MG63 (cell line): Measurements from ENCODE around the gene ADAMTSL2. TPM values are rescaled to one million over a fixed set of nuclear protein-coding genes. Genes with fewer than 3 reads are reported as not detected.
A peak's percentile ranks its signal among the peaks of the same experiment; 100 is the strongest.

Source experiments
- DNase-seq: peaks from one replicate; pipeline ENCODE4 v3.0.0-alpha.2; 2020
- H3K27me3 ChIP-seq: fragments of 250-450 bp; sonication (Bioruptor Pico); 2 replicates; pipeline ENCODE4 v1.5.1; 2020; ENCODE audit warnings: mild to moderate bottlenecking, moderate library complexity
- H3K36me3 ChIP-seq: fragments of 250-450 bp; sonication (Bioruptor Pico); 2 replicates; pipeline ENCODE4 v1.5.1; 2020; ENCODE audit warnings: mild to moderate bottlenecking, moderate library complexity
- H3K4me3 ChIP-seq: fragments of 250-450 bp; sonication (Bioruptor Pico); 2 replicates; pipeline ENCODE4 v1.5.1; 2020; ENCODE audit warnings: mild to moderate bottlenecking, moderate library complexity
- H3K9me3 ChIP-seq: fragments of 250-450 bp; sonication (Bioruptor Pico); 2 replicates; pipeline ENCODE4 v1.5.1; 2020; ENCODE audit warnings: mild to moderate bottlenecking, moderate library complexity
- total RNA-seq: library from RNA; depleted of rRNA; stranded (reverse); fragments of >200 nt; shearing (Covaris generic); gene quantifications from 2 replicates; pipeline ENCODE4 v1.2.3, GENCODE V29; 2014; ENCODE audit warnings: low replicate concordance

ADAMTSL2 gene
- total RNA-seq, 1 experiment from 2014 or later = 0.72 TPM

DNA sequence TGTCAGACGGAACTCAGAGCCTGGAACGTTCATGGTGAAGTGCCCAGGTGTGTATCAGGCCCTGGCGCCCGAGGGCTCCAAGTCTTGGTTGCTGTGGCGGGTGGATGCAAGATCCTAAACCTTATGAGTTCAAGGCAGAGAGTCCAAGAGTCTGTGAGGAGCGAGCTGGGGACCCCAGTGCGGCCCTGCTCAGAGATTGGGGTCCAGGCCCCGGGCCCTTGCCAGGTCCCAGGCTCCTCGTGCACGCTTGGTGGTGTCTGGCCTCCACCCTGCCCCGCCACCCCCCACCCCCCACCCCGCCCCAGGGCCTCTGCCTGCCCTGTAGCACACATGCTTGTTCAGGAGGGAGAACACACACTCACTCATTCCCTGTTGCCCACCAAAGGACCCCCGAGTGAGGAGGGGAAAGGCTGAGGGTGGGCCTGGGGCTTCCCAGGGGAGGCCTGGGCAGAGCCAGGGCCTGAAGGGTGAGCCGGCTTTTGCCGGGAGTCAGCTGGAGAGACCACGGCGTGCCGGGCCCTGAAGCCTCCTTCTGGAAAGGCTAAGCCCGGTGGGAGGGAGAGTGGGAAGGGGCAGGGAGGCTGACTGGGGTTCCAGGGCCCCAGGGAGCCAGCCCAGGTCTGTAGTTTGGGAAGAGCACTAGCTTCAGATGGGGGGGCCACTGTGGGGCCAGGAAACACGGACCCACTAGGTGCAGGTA, 37.5 kb downstream of the ADAMTSL2 start:
- Histone ChIP-seq H3K9me3 (no peaks in the 10 kb centered on the region), H3K4me3 (no peak overlapping the region), H3K27me3 (no peaks in the 10 kb centered on the region), H3K36me3 (no peaks in the 10 kb centered on the region)
- no peak for DNase-seq

DNA sequence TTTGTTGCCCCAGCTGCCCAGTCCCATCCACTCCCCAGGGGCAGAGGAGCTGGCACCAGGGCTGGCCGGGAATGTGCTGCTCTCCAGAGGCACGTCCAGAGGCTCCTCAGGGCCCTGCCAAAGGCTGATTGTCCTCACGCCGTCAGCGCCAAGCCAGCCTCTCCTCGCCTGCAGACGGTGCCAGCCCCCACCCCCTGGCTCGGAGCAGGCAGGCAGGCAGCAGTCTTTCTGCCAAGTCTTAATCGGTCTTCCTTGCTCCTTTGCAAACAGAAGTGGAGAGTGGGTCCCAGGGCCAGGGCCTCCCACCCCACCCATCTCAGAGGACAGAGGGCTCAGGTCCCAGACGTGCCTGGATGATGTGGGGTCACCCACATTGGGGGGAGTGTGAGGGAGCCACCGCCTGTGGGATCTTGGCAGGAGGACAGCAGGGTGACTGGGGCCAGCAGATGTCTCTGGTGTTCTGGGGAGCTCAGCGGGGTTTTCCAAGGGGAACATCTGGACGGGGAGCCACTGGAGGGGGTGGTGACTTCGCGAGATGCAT, 38.4 kb downstream of the ADAMTSL2 start:
- no peaks in the 10 kb centered on the region for H3K36me3 ChIP-seq
- no peak overlapping the region for H3K4me3 ChIP-seq
- DNase-seq = peak; percentile 98
- H3K27me3 ChIP-seq = no peaks in the 10 kb centered on the region
- no peaks in the 10 kb centered on the region for H3K9me3 ChIP-seq

DNA sequence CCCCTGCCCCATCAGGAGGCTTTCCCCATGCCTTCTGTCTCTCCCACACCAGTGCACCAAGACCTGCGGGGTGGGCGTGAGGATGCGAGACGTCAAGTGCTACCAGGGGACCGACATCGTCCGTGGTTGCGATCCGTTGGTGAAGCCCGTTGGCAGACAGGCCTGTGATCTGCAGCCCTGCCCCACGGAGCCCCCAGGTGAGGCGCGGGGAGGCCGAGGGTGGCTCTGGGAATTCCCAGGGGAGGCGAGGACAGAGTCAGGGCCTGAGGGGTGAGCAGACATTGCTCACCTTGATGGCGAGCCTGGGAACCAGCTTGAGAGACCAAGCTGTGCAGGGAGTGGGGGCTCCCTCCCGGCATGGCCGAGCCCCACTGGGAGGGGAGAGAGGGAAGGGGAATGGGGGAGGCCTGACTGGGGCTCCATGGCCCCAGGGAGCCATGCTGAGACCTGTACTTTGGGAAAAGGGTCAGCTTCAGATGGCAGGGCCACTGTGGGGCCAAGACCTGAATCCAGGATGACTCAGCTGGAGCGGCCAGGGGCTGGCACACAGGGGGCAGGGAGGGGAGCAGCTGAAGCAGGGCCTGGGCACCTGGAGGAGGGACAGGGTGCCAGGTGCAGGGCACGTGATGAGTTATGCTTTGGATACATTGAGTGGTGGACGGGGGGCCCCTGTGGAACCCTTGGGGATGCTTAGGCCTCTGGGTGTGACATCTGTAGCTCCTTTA, 39.4 kb downstream of the ADAMTSL2 start:
- DNase-seq = no peak
- Histone ChIP-seq H3K36me3 (no peaks in the 10 kb centered on the region), H3K27me3 (no peaks in the 10 kb centered on the region), H3K4me3 (no peak overlapping the region), H3K9me3 (no peaks in the 10 kb centered on the region)

DNA sequence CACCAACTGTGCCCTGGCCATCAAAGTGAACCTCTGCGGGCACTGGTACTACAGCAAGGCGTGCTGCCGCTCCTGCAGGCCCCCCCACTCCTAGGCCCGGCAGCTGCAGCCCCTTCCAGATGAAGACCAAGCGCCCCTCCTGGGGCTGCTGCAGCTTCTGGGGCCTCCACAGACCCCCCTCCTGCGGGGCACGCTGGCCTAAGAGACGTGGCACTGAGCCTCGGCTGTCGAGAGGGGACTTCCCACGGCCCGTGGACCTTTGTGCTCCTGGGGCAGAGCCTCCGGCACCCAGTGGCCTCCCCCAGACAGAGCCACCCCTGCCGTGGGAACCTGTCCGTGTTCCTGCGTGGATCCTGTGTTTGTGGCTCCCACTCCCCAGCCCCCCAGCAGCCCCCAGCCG, 40.3 kb downstream of the ADAMTSL2 start:
- H3K27me3 ChIP-seq = no peaks in the 10 kb centered on the region
- no peak overlapping the region for H3K4me3 ChIP-seq
- DNase-seq = no peak
- H3K36me3 ChIP-seq = no peaks in the 10 kb centered on the region
- H3K9me3 ChIP-seq = no peaks in the 10 kb centered on the region

DNA sequence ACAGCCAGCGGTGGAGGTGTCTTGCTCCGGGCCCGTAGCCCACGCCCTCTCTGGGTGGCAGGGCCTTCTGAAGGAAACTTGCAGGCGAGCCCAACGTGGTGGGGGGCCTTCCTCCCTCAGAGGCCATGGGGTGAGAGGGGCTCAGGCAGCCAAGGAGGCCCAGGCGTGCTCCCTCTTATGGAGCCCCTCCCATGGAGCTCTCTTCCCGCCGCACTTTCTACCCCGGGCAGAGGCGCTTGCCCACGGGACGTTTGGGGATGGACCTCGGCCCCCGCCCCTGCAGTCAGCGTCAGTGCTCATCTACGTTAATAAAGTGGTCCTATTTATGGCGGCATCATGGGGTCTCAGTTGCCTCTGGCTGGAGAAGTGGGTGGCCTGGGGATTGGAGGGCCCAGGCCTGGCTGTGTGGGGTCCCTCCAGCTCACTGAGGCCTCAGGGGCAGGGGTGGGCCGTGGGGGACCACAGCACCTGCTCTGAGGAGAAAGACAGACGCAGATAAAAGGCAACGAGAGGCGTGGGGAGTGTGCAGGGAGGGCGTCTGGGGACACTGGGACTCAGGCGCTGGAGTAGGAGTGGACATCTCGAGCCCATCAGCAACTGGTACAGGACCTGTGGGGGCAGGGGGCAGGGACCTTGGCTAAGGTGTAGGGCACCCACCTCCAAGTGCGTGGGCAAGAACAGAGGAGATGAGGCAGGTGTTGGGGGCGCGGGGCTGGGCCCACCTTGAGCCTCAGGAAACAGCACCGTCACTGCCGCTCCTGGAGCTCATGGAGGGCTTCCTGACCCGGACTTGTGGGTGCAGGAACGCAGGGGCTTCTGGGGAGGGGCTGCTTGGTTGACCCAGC, 40.9 kb downstream of the ADAMTSL2 start:
- Histone ChIP-seq H3K9me3 (no peaks in the 10 kb centered on the region), H3K4me3 (no peak overlapping the region), H3K27me3 (no peaks in the 10 kb centered on the region), H3K36me3 (no peaks in the 10 kb centered on the region)
- no peak for DNase-seq

DNA sequence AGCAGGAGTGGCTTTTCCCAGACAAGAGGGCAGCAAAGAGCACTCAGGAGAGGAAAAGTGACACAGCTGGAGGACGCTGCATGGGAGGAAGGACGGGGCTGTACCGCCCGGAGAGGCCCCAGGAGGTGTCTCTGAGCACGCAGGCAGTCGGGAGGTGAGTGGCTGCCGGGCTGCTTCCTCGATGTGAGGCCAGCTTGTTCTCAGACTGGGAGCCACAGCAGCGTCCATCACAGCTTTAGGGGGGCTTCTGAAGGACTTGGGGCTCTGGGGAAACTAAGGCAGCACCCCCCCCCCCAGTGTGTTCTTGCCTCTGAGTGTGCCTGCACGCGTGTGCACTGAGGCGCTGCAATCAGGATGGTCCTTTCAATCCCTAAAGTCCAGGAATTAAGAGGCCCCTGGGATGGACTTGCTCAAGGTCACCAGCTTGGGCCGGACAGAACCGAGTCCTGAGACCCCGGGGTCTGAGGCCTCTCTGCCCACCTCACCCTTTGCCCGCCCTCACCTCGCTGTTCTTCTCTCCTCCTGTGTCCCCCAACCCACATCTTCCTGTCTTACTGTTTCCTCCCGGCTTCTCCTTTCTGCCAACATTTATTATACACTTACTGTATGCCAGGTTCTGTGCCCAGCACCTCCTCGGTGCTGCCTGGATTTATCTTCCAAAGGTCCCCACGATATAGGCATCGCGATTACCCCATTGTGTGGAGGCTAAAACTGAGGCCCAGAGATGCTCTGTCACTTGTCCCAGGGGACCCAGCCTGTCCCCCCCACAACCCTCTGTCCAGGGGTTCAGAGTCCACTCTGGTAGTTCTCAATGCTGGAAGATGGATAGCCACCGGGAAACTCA, 41.7 kb downstream of the ADAMTSL2 start:
- Histone ChIP-seq H3K4me3 (no peak overlapping the region), H3K27me3 (no peaks in the 10 kb centered on the region), H3K36me3 (no peaks in the 10 kb centered on the region), H3K9me3 (no peaks in the 10 kb centered on the region)
- DNase-seq = no peak

DNA sequence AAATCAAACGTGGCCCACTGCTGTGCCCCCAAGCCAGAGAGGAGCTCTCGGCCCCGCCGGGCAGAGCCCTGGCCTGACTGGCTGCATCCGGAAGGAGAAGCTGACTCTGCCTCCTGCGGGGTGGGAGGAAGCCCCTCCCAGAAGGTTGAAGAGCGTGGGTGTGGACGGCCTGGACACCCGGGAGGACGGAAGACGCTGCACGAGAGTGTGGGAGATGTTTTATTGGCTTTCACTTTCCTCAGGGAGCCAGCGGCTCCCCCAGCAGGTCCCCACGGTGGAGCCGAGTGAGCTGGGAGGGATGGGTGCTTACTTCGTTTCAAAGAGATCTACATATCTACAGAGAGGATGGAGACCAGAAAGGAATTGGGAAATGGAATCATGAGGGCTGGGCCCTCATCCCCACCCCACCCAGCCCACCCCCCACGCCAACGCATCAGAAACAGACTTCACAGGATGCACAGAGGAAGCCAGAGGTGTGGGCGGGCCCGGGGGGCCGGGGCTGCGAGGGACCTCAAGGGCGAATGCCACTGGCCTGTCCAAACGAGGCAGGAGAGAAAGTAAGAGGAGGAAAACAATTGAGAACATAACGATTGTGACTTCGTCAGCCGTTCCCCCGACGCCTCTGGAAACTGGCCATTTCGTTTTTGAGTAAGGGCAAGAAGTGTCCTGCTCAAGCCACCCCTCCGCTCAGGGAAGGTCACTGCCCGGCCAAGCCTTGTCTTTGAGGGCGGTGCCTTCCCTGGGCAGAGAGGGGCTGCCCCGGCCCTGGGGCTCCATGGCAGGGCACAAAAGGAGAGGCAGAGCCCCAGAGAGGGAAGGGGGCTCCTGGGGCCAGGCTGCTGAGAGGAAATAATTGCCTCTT, 42.6 kb downstream of the ADAMTSL2 start:
- Histone ChIP-seq H3K27me3 (no peaks in the 10 kb centered on the region), H3K9me3 (no peaks in the 10 kb centered on the region), H3K4me3 (no peak overlapping the region), H3K36me3 (no peaks in the 10 kb centered on the region)
- no peak for DNase-seq

DNA sequence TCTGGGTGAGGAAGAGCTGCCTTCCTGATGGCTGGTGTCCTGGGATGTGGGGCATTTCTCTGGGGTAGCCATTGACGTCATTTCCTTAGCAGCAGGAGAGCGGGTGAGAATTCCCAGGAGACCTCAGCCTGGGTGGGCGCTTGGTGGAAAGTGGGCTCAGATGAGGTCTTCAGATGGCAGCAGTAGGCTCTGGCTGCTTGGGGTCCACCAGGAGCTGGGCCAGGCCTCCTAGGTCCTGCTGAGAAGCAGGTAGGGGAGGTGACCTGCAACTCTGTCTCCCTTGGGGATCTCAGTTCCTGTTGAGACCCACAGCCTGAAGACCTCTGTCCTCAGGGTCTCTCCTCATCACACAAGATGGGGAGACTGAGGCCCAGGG, 43.2 kb downstream of the ADAMTSL2 start:
- Histone ChIP-seq H3K9me3 (no peaks in the 10 kb centered on the region), H3K36me3 (no peaks in the 10 kb centered on the region), H3K4me3 (no peak overlapping the region), H3K27me3 (no peaks in the 10 kb centered on the region)
- DNase-seq = no peak

DNA sequence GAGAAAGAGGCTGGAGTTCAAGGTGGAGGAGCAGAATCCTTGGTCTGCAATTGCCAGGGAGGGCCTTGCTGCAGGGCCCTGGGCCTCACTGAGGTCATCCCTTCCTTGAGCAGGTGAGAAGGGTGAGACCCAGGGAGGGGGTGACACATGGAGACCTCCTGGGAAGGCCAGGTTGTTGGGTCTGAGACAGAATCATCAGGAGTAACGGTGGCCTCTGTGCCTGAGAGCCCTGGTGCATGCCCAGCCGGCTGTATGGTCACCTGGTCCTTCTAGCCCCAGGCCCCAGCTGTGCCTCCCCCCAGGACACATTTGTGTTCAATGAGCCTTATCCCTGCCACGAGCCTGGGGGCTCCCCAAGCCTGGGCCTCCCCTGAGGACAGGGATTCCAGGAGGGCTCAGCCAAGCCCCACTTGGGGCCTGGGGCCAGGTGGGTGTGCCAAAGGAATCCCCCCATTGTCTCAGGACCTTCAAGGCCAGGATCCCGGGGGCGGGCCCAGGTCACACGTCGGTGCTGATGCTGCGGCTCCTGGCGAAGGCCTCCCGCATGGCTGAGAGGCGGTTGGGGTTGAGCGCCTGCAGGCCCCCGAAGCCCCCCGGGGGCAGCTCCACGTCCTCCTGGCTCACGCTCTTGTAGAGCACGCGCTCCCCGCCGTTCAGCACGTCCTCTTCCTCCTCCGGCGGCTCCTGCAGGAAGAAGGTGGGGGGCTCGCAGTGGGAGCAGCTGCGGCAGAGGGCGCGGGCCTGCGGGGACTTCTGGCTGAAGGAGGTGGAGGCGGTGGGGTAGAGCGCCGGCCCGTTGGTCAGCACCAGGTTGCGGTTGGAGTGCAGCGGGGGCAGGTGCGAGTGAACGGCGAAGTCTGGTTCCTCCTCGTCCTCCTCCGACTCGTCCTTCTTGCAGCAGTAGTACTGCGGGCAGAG, 44.3 kb downstream of the ADAMTSL2 start:
- H3K9me3 ChIP-seq = no peaks in the 10 kb centered on the region

DNA sequence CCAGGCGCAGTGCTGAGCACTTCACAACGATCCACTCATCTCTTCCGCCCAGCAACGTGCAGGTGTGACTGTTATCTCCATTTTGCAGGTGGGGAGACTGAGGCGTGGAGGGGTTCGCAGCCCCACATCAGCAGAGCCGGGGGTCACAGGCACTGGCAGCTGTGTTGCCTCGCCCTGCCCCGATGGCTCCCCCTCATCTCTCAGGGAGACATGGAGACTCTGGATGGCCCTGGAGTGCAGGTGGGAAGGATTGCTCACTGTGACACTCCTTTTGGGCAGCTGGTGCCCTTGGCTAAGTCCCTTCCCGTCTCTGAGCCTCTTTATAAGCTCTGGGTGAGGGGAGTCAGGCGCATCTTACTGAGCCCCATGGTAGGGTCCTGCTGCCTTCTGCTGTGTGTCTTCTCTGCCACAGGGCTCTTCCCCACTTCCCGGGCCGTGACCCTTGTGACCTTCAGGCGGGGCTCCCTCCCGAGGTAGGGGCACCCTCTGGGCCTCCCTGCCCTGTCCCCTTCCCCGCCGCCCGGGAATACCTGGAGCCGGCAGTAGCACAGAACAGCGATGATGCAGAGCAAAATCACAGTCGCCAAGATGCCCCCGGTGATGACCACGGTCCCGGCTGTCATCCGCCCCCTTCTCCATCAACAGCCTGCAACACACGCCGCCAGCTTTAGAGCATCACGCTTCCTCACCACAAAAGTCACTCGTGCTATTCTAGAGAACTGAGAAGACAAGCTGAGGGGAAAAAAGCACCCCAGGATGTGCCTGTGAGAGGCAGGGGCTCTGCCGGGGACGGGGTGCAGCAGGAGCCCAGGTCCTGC, 45.3 kb downstream of the ADAMTSL2 start:
- Histone ChIP-seq H3K9me3 (no peaks in the 10 kb centered on the region), H3K36me3 (no peaks in the 10 kb centered on the region), H3K27me3 (no peaks in the 10 kb centered on the region), H3K4me3 (no peak overlapping the region)
- no peak for DNase-seq

More for the DNA sequence above, 44.3 kb downstream of the ADAMTSL2 start:
- no peak for DNase-seq
- no peaks in the 10 kb centered on the region for H3K27me3 ChIP-seq
- no peaks in the 10 kb centered on the region for H3K36me3 ChIP-seq
- no peak overlapping the region for H3K4me3 ChIP-seq

DNA sequence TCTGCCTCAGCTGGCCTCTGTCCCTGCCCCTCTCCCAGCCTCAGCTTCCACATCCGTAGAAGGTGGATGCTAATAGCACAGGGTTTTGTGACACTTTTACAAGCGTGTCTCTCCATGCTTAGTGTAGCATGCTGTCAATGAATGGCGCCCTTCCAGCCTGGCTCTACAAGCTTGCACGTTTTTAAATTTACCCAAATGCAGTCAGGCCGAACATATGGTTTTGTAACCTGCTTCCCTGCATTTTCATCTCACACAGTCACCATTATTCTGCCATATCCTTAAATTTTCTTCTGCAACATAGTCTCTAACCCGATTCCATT, 45.9 kb downstream of the ADAMTSL2 start:
- Histone ChIP-seq H3K9me3 (no peaks in the 10 kb centered on the region), H3K36me3 (no peaks in the 10 kb centered on the region), H3K4me3 (no peak overlapping the region), H3K27me3 (no peaks in the 10 kb centered on the region; the same call in 1 of the 2 replicates)
- DNase-seq = no peak

DNA sequence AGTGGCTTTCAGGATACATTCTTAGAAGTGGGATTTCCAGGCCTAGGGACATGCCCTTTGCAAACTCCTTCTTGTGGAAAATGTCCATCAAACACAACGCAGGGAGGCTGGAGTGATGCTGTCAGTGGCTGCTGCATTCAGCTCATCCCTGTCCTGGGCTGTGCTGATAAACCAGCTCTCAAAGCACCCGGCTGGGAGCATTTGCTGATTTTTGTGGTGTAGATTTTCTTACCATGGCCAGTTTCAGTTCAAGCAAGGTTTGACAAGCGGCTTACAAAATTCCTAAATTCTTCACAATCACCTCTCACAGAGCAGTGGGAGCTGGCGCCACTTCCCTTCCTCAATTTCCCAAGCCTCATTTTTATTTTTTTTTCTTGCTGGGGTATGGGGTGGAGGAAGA, 46.5 kb downstream of the ADAMTSL2 start:
- no peak for DNase-seq
- no peaks in the 10 kb centered on the region for H3K36me3 ChIP-seq
- no peaks in the 10 kb centered on the region for H3K9me3 ChIP-seq
- H3K4me3 ChIP-seq = no peak overlapping the region
- H3K27me3 ChIP-seq = peaks cover 6% of the 10 kb centered on the region

DNA sequence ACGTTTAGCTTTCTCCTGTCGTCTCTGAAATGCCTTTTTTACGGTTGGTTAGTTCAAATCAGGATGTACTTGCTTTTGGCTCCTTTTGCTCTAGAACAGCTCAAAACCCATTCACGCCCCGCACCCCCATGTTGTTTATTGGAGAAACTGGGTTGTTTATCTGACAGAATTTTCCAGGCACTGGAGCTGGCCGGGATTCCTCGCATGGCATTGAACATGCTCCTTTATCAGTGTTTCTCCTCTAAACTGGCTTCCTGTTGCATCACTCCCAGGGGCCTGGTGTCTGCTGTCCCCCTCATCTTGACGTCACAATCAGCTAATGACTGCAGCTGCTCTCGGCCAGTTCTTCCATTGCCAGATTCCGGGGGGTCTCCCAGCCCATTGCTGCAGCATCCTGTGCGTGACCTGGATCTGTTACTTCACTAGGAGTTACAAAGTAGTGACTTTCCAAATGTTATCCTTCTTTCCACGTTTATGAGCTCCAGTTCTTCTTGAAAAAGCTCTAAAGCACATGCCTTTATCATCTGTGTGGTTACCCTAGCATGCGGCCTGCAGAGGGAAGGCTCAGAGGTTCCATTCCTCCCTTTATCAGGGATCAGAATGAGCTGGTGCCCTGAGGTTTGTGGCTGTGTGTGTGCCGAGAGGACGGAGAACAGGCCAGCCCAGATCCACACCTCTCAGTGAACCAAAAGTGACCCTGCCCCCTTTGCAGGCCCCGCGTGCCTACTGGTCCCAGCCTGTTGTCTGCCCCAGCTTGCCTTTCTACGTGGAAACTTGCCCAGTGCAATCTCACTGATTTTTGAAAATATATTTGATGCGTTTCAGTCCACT, 47.2 kb downstream of the ADAMTSL2 start:
- Histone ChIP-seq H3K36me3 (no peaks in the 10 kb centered on the region), H3K27me3 (peaks cover 6% of the 10 kb centered on the region), H3K4me3 (no peak overlapping the region), H3K9me3 (no peaks in the 10 kb centered on the region)
- no peak for DNase-seq
